ENCODE measurements around the gene TEX36.

Gene TEX36

GRCh38 chr10:125692601-125693523, 9.9 kb upstream of the TEX36 start:
- Histone ChIP-seq H3K27me3 (ENCODE audit: control insufficient read depth, insufficient read depth, low read length, poor library complexity, severe bottlenecking) (no peaks in the 10 kb centered on the region), H3K4me3 (ENCODE audit: insufficient read depth, low read depth, low read length) (no peak overlapping the region), H3K36me3 (ENCODE audit: control insufficient read depth, insufficient read depth, low read length) (no peaks in the 10 kb centered on the region), H3K4me1 (ENCODE audit: control insufficient read depth, insufficient read depth, low read length) (no peaks in the 10 kb centered on the region), H3K27ac (ENCODE audit: insufficient read depth, low read depth, low read length, poor library complexity, severe bottlenecking) (no peak overlapping the region), H3K9me3 (ENCODE audit: control insufficient read depth, low read length) (no peaks in the 10 kb centered on the region)
- 92% methylated on average over 11 to 12 of the region's 12 CpGs for WGBS, 2 experiments

GRCh38 chr10:125692196-125692595, 9.2 kb upstream of the TEX36 start:
- Histone ChIP-seq H3K36me3 (ENCODE audit: control insufficient read depth, insufficient read depth, low read length) (no peaks in the 10 kb centered on the region), H3K4me1 (ENCODE audit: control insufficient read depth, insufficient read depth, low read length) (no peaks in the 10 kb centered on the region), H3K27ac (ENCODE audit: insufficient read depth, low read depth, low read length, poor library complexity, severe bottlenecking) (no peak overlapping the region), H3K4me3 (ENCODE audit: insufficient read depth, low read depth, low read length) (no peak overlapping the region), H3K9me3 (ENCODE audit: control insufficient read depth, low read length) (no peaks in the 10 kb centered on the region), H3K27me3 (ENCODE audit: control insufficient read depth, insufficient read depth, low read length, poor library complexity, severe bottlenecking) (no peaks in the 10 kb centered on the region)
- 94 to 98% methylated on average over 3 of the region's 3 CpGs for WGBS, 2 experiments

- no peaks in the 10 kb centered on the region for H3K27me3 ChIP-seq (ENCODE audit: control insufficient read depth, insufficient read depth, low read length, poor library complexity, severe bottlenecking)
- H3K27ac ChIP-seq (ENCODE audit: insufficient read depth, low read depth, low read length, poor library complexity, severe bottlenecking): no peak overlapping the region
- no peaks in the 10 kb centered on the region for H3K9me3 ChIP-seq (ENCODE audit: control insufficient read depth, low read length)
- H3K4me1 ChIP-seq (ENCODE audit: control insufficient read depth, insufficient read depth, low read length): no peaks in the 10 kb centered on the region
- WGBS, 2 experiments: 95 to 96% methylated on average over 19 of the region's 19 CpGs
- H3K4me3 ChIP-seq (ENCODE audit: insufficient read depth, low read depth, low read length): no peak overlapping the region
- no peaks in the 10 kb centered on the region for H3K36me3 ChIP-seq (ENCODE audit: control insufficient read depth, insufficient read depth, low read length)
Observed at GRCh38 chr10:125691160-125691981, 8.4 kb upstream of the TEX36 start.

DNA sequence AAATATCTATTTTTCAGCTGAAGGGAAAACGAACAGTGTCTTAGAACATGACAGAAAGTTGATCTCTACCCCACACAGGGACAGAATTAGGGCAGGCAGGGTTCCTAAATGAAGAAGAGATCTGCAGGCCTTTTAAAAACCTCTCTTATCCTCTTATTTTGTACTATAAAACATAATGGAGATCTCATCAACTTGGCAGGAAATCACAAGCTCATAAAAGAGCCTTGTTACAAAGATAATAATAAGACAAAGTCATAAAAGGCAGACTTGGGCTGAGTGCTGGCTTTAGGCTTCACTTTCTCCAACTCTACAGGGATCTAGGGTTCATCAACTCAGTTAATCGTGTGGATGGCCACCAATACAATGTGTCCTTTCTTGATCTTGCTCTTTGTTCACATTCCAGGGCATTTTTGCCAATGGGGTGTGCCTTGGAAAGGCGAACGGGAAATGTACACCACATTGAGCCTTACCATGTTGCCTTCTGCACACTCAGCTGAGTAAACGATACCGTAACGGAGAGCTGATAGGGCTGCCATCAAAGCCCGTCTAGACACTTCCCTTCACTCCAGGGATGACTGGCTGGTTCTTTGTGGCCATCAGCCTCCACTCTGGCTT, 7.1 kb upstream of the TEX36 start:
- WGBS, 2 experiments: 92 to 94% methylated on average over 8 of the region's 8 CpGs

DNA sequence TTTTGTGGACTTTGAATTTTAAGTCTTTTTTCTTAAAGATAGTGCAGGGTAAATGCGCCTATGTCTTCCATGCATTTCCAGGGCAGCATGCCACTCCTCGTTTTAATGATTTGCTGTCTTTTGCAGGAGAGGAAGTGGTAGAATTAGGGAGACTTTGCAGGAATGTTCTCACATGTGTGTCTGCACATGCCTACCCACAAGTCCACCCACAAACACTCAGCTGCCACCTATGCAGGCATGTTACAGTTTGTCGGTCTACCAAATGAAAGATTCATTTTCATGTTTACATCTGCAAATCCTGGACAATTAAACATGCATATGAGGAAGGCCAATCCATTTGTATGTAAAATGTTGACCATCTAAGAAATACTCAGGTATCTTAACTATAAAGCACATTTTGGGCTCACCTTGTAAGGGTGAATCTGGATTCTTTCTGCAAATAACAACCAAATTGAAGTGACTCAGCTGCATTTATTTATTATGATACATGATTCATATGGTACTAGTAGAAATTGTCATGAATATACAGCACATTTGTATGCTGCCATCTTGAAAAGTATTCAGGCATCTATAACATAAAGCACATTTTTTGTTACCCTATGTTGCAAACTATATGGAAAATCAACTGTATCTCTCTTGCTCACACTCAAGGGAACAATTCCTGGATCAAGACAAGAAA, 4.7 kb upstream of the TEX36 start:
- whole genome bisulfite sequencing, 2 experiments: 93% methylated on average over 3 of the region's 3 CpGs
- Histone ChIP-seq H3K27ac (ENCODE audit: insufficient read depth, low read depth, low read length, poor library complexity, severe bottlenecking) (no peak overlapping the region), H3K4me1 (ENCODE audit: control insufficient read depth, insufficient read depth, low read length) (no peaks in the 10 kb centered on the region), H3K9me3 (ENCODE audit: control insufficient read depth, low read length) (no peaks in the 10 kb centered on the region), H3K36me3 (ENCODE audit: control insufficient read depth, insufficient read depth, low read length) (no peaks in the 10 kb centered on the region), H3K27me3 (ENCODE audit: control insufficient read depth, insufficient read depth, low read length, poor library complexity, severe bottlenecking) (no peaks in the 10 kb centered on the region), H3K4me3 (ENCODE audit: insufficient read depth, low read depth, low read length) (no peak overlapping the region)

More for the DNA sequence above, 7.1 kb upstream of the TEX36 start:
- no peaks in the 10 kb centered on the region for H3K9me3 ChIP-seq (ENCODE audit: control insufficient read depth, low read length)
- no peaks in the 10 kb centered on the region for H3K4me1 ChIP-seq (ENCODE audit: control insufficient read depth, insufficient read depth, low read length)
- no peaks in the 10 kb centered on the region for H3K36me3 ChIP-seq (ENCODE audit: control insufficient read depth, insufficient read depth, low read length)
- no peaks in the 10 kb centered on the region for H3K27me3 ChIP-seq (ENCODE audit: control insufficient read depth, insufficient read depth, low read length, poor library complexity, severe bottlenecking)
- no peak overlapping the region for H3K4me3 ChIP-seq (ENCODE audit: insufficient read depth, low read depth, low read length)
- no peak overlapping the region for H3K27ac ChIP-seq (ENCODE audit: insufficient read depth, low read depth, low read length, poor library complexity, severe bottlenecking)

- H3K4me3 ChIP-seq (ENCODE audit: insufficient read depth, low read depth, low read length): no peak overlapping the region
- 87 to 90% methylated on average over 5 of the region's 5 CpGs for WGBS, 2 experiments
Observed at GRCh38 chr10:125684581-125684980, 1.6 kb upstream of the TEX36 start.

GRCh38 chr10:125683821-125684220, 858 bp upstream of the TEX36 start:
- Histone ChIP-seq H3K4me3 (ENCODE audit: insufficient read depth, low read depth, low read length) (no peak overlapping the region), H3K9me3 (ENCODE audit: control insufficient read depth, low read length) (no peaks in the 10 kb centered on the region), H3K27me3 (ENCODE audit: control insufficient read depth, insufficient read depth, low read length, poor library complexity, severe bottlenecking) (no peaks in the 10 kb centered on the region), H3K36me3 (ENCODE audit: control insufficient read depth, insufficient read depth, low read length) (no peaks in the 10 kb centered on the region), H3K4me1 (ENCODE audit: control insufficient read depth, insufficient read depth, low read length) (no peaks in the 10 kb centered on the region), H3K27ac (ENCODE audit: insufficient read depth, low read depth, low read length, poor library complexity, severe bottlenecking) (no peak overlapping the region)
- 90 to 95% methylated on average over 7 of the region's 7 CpGs for WGBS, 2 experiments

More at GRCh38 chr10:125684581-125684980, 1.6 kb upstream of the TEX36 start:
- Histone ChIP-seq H3K4me1 (ENCODE audit: control insufficient read depth, insufficient read depth, low read length) (no peaks in the 10 kb centered on the region), H3K9me3 (ENCODE audit: control insufficient read depth, low read length) (no peaks in the 10 kb centered on the region), H3K27ac (ENCODE audit: insufficient read depth, low read depth, low read length, poor library complexity, severe bottlenecking) (no peak overlapping the region), H3K27me3 (ENCODE audit: control insufficient read depth, insufficient read depth, low read length, poor library complexity, severe bottlenecking) (no peaks in the 10 kb centered on the region), H3K36me3 (ENCODE audit: control insufficient read depth, insufficient read depth, low read length) (no peaks in the 10 kb centered on the region)

DNA sequence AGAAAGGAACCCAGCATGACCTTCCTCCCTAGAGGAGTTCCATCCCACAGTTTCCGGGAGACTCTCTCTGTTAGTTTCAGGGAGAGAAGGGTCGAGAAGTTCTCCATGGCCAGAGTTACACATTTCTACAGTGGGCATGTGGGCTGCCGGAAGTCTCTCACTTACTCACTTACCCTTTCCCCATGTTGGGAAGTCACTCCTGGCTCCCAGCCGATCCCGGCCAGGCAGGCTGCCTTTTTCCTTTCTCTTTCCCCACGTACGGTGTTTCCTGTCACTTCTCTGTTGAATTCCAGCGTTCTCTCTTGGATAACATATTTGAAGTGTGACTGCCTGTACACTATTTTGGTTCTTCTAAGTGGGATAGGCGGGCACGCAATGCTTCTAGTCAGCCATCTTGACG, 3.5 kb downstream of the TEX36 start:
- 87 to 91% methylated on average over 11 of the region's 11 CpGs for WGBS, 2 experiments
- H3K4me1 ChIP-seq (ENCODE audit: control insufficient read depth, insufficient read depth, low read length): no peaks in the 10 kb centered on the region
- H3K27ac ChIP-seq (ENCODE audit: insufficient read depth, low read depth, low read length, poor library complexity, severe bottlenecking): no peak overlapping the region

DNA sequence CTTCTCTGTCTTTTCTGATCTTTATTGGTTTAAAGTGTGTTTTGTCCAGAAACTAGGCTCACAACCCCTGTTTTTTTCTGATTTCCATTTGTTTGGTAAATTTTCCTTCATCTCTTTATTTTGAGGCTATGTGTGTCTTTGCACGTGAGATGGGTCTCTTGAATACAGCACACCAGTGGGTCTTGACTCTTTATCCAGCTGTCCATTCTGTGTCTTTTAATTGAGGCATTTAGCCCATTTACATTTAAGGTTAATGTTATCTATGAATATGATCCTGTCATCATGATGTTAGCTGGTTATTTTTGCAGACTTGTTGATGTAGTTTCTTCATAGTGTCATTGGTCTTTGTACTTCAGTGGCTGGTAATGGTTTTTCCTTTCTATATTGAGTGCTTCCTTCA, 10.1 kb downstream of the TEX36 start:
- Histone ChIP-seq H3K36me3 (ENCODE audit: control insufficient read depth, insufficient read depth, low read length) (no peaks in the 10 kb centered on the region), H3K9me3 (ENCODE audit: control insufficient read depth, low read length) (no peaks in the 10 kb centered on the region), H3K4me3 (ENCODE audit: insufficient read depth, low read depth, low read length) (no peak overlapping the region), H3K4me1 (ENCODE audit: control insufficient read depth, insufficient read depth, low read length) (no peaks in the 10 kb centered on the region), H3K27ac (ENCODE audit: insufficient read depth, low read depth, low read length, poor library complexity, severe bottlenecking) (no peak overlapping the region), H3K27me3 (ENCODE audit: control insufficient read depth, insufficient read depth, low read length, poor library complexity, severe bottlenecking) (no peaks in the 10 kb centered on the region)
- 63 to 88% methylated on average over 1 of the region's 1 CpG for WGBS, 2 experiments

More for the DNA sequence above, 3.5 kb downstream of the TEX36 start:
- Histone ChIP-seq H3K36me3 (ENCODE audit: control insufficient read depth, insufficient read depth, low read length) (no peaks in the 10 kb centered on the region), H3K27me3 (ENCODE audit: control insufficient read depth, insufficient read depth, low read length, poor library complexity, severe bottlenecking) (no peaks in the 10 kb centered on the region), H3K9me3 (ENCODE audit: control insufficient read depth, low read length) (no peaks in the 10 kb centered on the region), H3K4me3 (ENCODE audit: insufficient read depth, low read depth, low read length) (no peak overlapping the region)
